ENCODE measurements around the gene WDR6. TPM values are rescaled to one million over a fixed set of nuclear protein-coding genes. Genes with fewer than 3 reads are reported as not detected.

The WDR6 gene
- total and polyA plus RNA-seq, 4 donors: 80.3 to 138 (median 109) TPM

GRCh38 chr3:49012441-49013017 is 5.3 kb downstream of the WDR6 start:
- Histone ChIP-seq H3K27ac (ENCODE audit: low read depth in 1 of 2, low read length in 1 of 2) (peak overlapping the region in 1 of 2 donors; percentile 30), H3K4me3 (no peak overlapping the region), H3K4me1 (ENCODE audit: control insufficient read depth in 5 of 5, insufficient read depth in 5 of 5, low read length in 5 of 5) (peaks cover 0 to 10% (median 4%) of the 10 kb centered on the region in 5 donors), H3K9me3 (ENCODE audit: control insufficient read depth in 4 of 4, insufficient read depth in 3 of 4, low read length in 3 of 4) (no peaks in the 10 kb centered on the region), H3K27me3 (ENCODE audit: control insufficient read depth in 3 of 3, insufficient read depth in 3 of 3, low read length in 2 of 3) (no peaks in the 10 kb centered on the region), H3K36me3 (ENCODE audit: control insufficient read depth in 4 of 4, insufficient read depth in 4 of 4, low read length in 4 of 4) (peaks cover 12 to 45% (median 30%) of the 10 kb centered on the region in 4 donors), H3K9ac (ENCODE audit: insufficient read depth in 1 of 2, low read length in 2 of 2) (no peak overlapping the region)
- ATAC-seq (ENCODE audit: insufficient read depth, low FRiP score) (no peak), DNase-seq (no peak)
- no peak for TF ChIP-seq CTCF (IDR thresholded peaks at IDR 0.05; ENCODE audit: control extremely low read depth, extremely low read depth)
- 79 to 92% methylated on average over 17 of the region's 17 CpGs for WGBS, 2 donors

- no peak for DNase-seq
- no peak overlapping the region for H3K9ac ChIP-seq (ENCODE audit: insufficient read depth in 1 of 2, low read length in 2 of 2)
- H3K27me3 ChIP-seq (ENCODE audit: control insufficient read depth in 3 of 3, insufficient read depth in 3 of 3, low read length in 2 of 3): no peaks in the 10 kb centered on the region
- H3K27ac ChIP-seq (ENCODE audit: low read depth in 1 of 2, low read length in 1 of 2): peak overlapping the region in 1 of 2 donors; percentile 30
- H3K4me3 ChIP-seq: no peak overlapping the region
- ATAC-seq (ENCODE audit: insufficient read depth, low FRiP score): no peak
- no peak for TF ChIP-seq CTCF (IDR thresholded peaks at IDR 0.05; ENCODE audit: control extremely low read depth, extremely low read depth)
- 82 to 87% methylated on average over 19 of the region's 19 CpGs for WGBS, 2 donors
- H3K9me3 ChIP-seq (ENCODE audit: control insufficient read depth in 4 of 4, insufficient read depth in 3 of 4, low read length in 3 of 4): no peaks in the 10 kb centered on the region
- H3K36me3 ChIP-seq (ENCODE audit: control insufficient read depth in 4 of 4, insufficient read depth in 4 of 4, low read length in 4 of 4): peaks cover 12 to 45% (median 30%) of the 10 kb centered on the region in 4 donors
- H3K4me1 ChIP-seq (ENCODE audit: control insufficient read depth in 5 of 5, insufficient read depth in 5 of 5, low read length in 5 of 5): peaks cover 0 to 10% (median 6%) of the 10 kb centered on the region in 5 donors
These were observed 6.0 kb downstream of the WDR6 start for GRCh38 chr3:49013113-49013737.

GRCh38 chr3:49013738-49014660 is 6.8 kb downstream of the WDR6 start:
- Histone ChIP-seq H3K9me3 (ENCODE audit: control insufficient read depth in 4 of 4, insufficient read depth in 3 of 4, low read length in 3 of 4) (no peaks in the 10 kb centered on the region), H3K27ac (ENCODE audit: low read depth in 1 of 2, low read length in 1 of 2) (no peak overlapping the region), H3K4me3 (no peak overlapping the region), H3K4me1 (ENCODE audit: control insufficient read depth in 5 of 5, insufficient read depth in 5 of 5, low read length in 5 of 5) (peaks cover 0 to 9% (median 6%) of the 10 kb centered on the region in 5 donors), H3K9ac (ENCODE audit: insufficient read depth in 1 of 2, low read length in 2 of 2) (no peak overlapping the region), H3K36me3 (ENCODE audit: control insufficient read depth in 4 of 4, insufficient read depth in 4 of 4, low read length in 4 of 4) (peaks cover 12 to 45% (median 30%) of the 10 kb centered on the region in 4 donors), H3K27me3 (ENCODE audit: control insufficient read depth in 3 of 3, insufficient read depth in 3 of 3, low read length in 2 of 3) (no peaks in the 10 kb centered on the region)
- WGBS, 2 donors: 88 to 89% methylated on average over 24 of the region's 24 CpGs
- ATAC-seq (ENCODE audit: insufficient read depth, low FRiP score) (no peak), DNase-seq (no peak)
- TF ChIP-seq CTCF (IDR thresholded peaks at IDR 0.05; ENCODE audit: control extremely low read depth, extremely low read depth): peak; percentile 16

All from lung (tissue), 12 donors.